ENCODE measurements around the gene NUDT14. TPM values are rescaled to one million over a fixed set of nuclear protein-coding genes. Genes with fewer than 3 reads are reported as not detected.

Gene NUDT14
- total and polyA plus RNA-seq, 2 donors from 2014 or later = 48.6 to 59.1 TPM

DNA sequence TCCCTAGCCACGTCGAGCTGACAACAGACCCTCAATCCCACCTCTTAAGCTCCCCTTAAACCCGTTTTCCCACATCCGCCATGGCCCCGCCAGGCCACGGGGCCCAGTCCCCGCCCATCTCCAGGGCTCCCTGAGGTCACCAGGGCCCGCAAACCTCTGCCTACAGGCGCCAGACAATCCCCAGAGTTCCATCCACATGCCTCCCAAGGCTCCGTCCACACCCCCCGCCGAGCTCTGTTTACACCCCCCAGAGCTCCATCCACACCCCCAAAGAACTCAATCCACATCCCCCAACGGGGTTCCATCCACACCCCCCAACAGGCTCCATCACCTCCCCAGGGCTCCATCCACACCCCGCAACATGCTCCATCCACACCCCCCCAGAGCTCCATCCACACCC lies 21.8 kb downstream of the NUDT14 start:
- no peak for DNase-seq
- TF ChIP-seq, protein P1, sequence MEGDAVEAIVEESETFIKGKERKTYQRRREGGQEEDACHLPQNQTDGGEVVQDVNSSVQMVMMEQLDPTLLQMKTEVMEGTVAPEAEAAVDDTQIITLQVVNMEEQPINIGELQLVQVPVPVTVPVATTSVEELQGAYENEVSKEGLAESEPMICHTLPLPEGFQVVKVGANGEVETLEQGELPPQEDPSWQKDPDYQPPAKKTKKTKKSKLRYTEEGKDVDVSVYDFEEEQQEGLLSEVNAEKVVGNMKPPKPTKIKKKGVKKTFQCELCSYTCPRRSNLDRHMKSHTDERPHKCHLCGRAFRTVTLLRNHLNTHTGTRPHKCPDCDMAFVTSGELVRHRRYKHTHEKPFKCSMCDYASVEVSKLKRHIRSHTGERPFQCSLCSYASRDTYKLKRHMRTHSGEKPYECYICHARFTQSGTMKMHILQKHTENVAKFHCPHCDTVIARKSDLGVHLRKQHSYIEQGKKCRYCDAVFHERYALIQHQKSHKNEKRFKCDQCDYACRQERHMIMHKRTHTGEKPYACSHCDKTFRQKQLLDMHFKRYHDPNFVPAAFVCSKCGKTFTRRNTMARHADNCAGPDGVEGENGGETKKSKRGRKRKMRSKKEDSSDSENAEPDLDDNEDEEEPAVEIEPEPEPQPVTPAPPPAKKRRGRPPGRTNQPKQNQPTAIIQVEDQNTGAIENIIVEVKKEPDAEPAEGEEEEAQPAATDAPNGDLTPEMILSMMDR (IDR thresholded peaks at IDR 0.05; ENCODE audit: borderline replicate concordance, extremely low read depth, insufficient read depth) = no peak
- Histone ChIP-seq H3K36me3 (ENCODE audit: control insufficient read depth in 2 of 3, insufficient read depth in 3 of 3, low read length in 3 of 3) (no peaks in the 10 kb centered on the region), H3K27me3 (ENCODE audit: control insufficient read depth, insufficient read depth, low read length) (no peaks in the 10 kb centered on the region), H3K27ac (ENCODE audit: low read depth in 2 of 2, low read length in 2 of 2) (no peak overlapping the region), H3K9ac (ENCODE audit: low read length in 3 of 3) (no peak overlapping the region), H3K4me3 (ENCODE audit: low read length in 3 of 3) (no peak overlapping the region), H3K4me1 (ENCODE audit: control insufficient read depth in 2 of 3, insufficient read depth in 2 of 3, low read depth in 1 of 3, low read length in 3 of 3) (no peaks in the 10 kb centered on the region), H3K9me3 (ENCODE audit: control insufficient read depth in 2 of 3, insufficient read depth in 1 of 3, low read length in 3 of 3) (no peaks in the 10 kb centered on the region)
- no peak for FAIRE-seq
- intact Hi-C loops (cut with DNase I) = no loop called here

- H3K27me3 ChIP-seq (ENCODE audit: control insufficient read depth, insufficient read depth, low read length) = no peaks in the 10 kb centered on the region
- FAIRE-seq (no peak), DNase-seq (no peak)
- no peaks in the 10 kb centered on the region for H3K36me3 ChIP-seq (ENCODE audit: control insufficient read depth in 2 of 3, insufficient read depth in 3 of 3, low read length in 3 of 3)
- H3K27ac ChIP-seq (ENCODE audit: low read depth in 2 of 2, low read length in 2 of 2) = no peak overlapping the region
- no peaks in the 10 kb centered on the region for H3K4me1 ChIP-seq (ENCODE audit: control insufficient read depth in 2 of 3, insufficient read depth in 2 of 3, low read depth in 1 of 3, low read length in 3 of 3)
- intact Hi-C loops (cut with DNase I) = no loop called here
- no peak overlapping the region for H3K4me3 ChIP-seq (ENCODE audit: low read length in 3 of 3)
- H3K9ac ChIP-seq (ENCODE audit: low read length in 3 of 3) = no peak overlapping the region
- TF ChIP-seq, protein P1 (IDR thresholded peaks at IDR 0.05; ENCODE audit: borderline replicate concordance, extremely low read depth, insufficient read depth) = no peak
- H3K9me3 ChIP-seq (ENCODE audit: control insufficient read depth in 2 of 3, insufficient read depth in 1 of 3, low read length in 3 of 3) = no peaks in the 10 kb centered on the region
Measured at GRCh38 chr14:105158794-105159193, 22.3 kb downstream of the NUDT14 start.

DNA sequence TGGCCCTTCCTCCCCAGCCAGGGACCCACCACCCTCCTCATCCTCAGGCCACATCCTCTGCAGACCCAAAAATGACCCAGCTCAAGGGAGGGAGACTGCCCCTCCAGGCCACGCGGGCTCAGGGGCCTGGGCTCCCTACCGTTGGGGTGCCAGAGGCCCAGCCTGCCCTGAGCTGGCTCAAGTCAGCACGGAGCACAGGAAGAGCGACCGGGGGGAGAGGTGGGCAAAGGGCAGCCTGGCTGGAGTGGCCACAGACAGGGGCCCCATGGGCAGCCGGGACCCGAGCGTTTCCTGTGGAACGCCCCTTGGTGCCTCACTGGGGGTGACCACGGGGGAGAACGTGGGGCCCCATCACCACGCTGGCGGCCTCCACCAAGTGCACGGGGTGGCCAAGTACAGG lies 23.2 kb downstream of the NUDT14 start:
- Histone ChIP-seq H3K27ac (ENCODE audit: low read depth in 2 of 2, low read length in 2 of 2) (no peak overlapping the region), H3K9me3 (ENCODE audit: control insufficient read depth in 2 of 3, insufficient read depth in 1 of 3, low read length in 3 of 3) (no peaks in the 10 kb centered on the region), H3K4me3 (ENCODE audit: low read length in 3 of 3) (no peak overlapping the region), H3K27me3 (ENCODE audit: control insufficient read depth, insufficient read depth, low read length) (no peaks in the 10 kb centered on the region), H3K9ac (ENCODE audit: low read length in 3 of 3) (no peak overlapping the region), H3K36me3 (ENCODE audit: control insufficient read depth in 2 of 3, insufficient read depth in 3 of 3, low read length in 3 of 3) (no peaks in the 10 kb centered on the region), H3K4me1 (ENCODE audit: control insufficient read depth in 2 of 3, insufficient read depth in 2 of 3, low read depth in 1 of 3, low read length in 3 of 3) (no peaks in the 10 kb centered on the region)
- intact Hi-C loops (cut with DNase I) = no loop called here
- TF ChIP-seq, protein P1 (IDR thresholded peaks at IDR 0.05; ENCODE audit: borderline replicate concordance, extremely low read depth, insufficient read depth) = no peak
- FAIRE-seq (no peak), DNase-seq (no peak)

All from kidney (tissue), 14 donors.